HepG2 (cell line): ENCODE measurements around the gene NGDN. TPM values are rescaled to one million over a fixed set of nuclear protein-coding genes. Genes with fewer than 3 reads are reported as not detected.

Source experiments
- CCAR2 ChIP-seq: fragments of 200-400 bp; formaldehyde crosslinking; optimal IDR thresholded peaks from 2 replicates; pipeline ENCODE3; 2018; ENCODE audit warnings: low read depth, mild to moderate bottlenecking, low read length, moderate library complexity
- ELF4 ChIP-seq: sonication (generic); formaldehyde crosslinking; IDR thresholded peaks from 2 replicates; pipeline ENCODE4 v1.5.0; 2020; ENCODE audit warnings: missing genetic modification reagents, mild to moderate bottlenecking, moderate library complexity, borderline replicate concordance
- IKZF5 ChIP-seq: IDR thresholded peaks from 2 replicates; pipeline ENCODE4 v1.6.1; 2018; ENCODE audit warnings: missing genetic modification reagents, mild to moderate bottlenecking, missing compliant biosample characterization
- MYNN ChIP-seq: sonication (generic); formaldehyde crosslinking; IDR thresholded peaks from 2 replicates; pipeline ENCODE4 v1.4.0; 2020; ENCODE audit warnings: mild to moderate bottlenecking, low read depth, missing genetic modification reagents
- NFRKB ChIP-seq: fragments of 450-650 bp; IDR thresholded peaks from 2 replicates; pipeline ENCODE4 v1.6.1; 2017
- ZNF142 ChIP-seq: sonication (generic); formaldehyde crosslinking; IDR thresholded peaks from 2 replicates; pipeline ENCODE4 v1.4.0; 2020; ENCODE audit warnings: missing genetic modification reagents
- ZNF883 ChIP-seq: sonication (generic); formaldehyde crosslinking; IDR thresholded peaks from 2 replicates; pipeline ENCODE4 v1.5.1; 2020; ENCODE audit warnings: mild to moderate bottlenecking, missing genetic modification reagents; ENCODE audit errors: not compliant biosample characterization
- polyA plus RNA-seq, 8 experiments: library from polyadenylated mRNA; depleted of rRNA in 3 of 8; stranded (reverse) in 7 of 8; unstranded in 1 of 8; fragments of >200 nt; fragmentation: Illumina TruSeq in 4 of 8; extraction: Trizol in 4 of 8; gene quantifications; 2 replicates each; pipeline versions ENCODE4 v1.2.1 to v1.2.3, GENCODE V29; 2011 to 2016; ENCODE audit warnings: low read depth in 4 of 8, missing spikeins in 1 of 8, mixed read lengths in 1 of 8; ENCODE audit not compliant: insufficient read depth in 1 of 8
- total RNA-seq, 5 experiments: library from RNA; depleted of rRNA; stranded (reverse); fragments of >200 nt; fragmentation: Illumina TruSeq; extraction: Trizol; gene quantifications; 2 replicates each; pipeline ENCODE4 v1.2.3, GENCODE V29; 2016; ENCODE audit warnings: low read depth in 1 of 5
- TF ChIP-seq, protein P1 (sequence below), 2 experiments: sonication (generic) in 1 of 2; formaldehyde crosslinking in 1 of 2; IDR thresholded peaks; 2 replicates each; pipeline versions ENCODE4 v1.4.0 to v1.6.1; 2018 to 2020; ENCODE audit warnings: missing genetic modification reagents in 2 of 2, borderline replicate concordance in 1 of 2, low read depth in 1 of 2, mild to moderate bottlenecking in 1 of 2, missing biosample characterization in 1 of 2

NGDN gene
- total and polyA plus RNA-seq, 2 of the 13 experiments (the other 11 are each of a cell fraction or from before 2014, with no cell fraction given): 154 to 216 TPM

DNA sequence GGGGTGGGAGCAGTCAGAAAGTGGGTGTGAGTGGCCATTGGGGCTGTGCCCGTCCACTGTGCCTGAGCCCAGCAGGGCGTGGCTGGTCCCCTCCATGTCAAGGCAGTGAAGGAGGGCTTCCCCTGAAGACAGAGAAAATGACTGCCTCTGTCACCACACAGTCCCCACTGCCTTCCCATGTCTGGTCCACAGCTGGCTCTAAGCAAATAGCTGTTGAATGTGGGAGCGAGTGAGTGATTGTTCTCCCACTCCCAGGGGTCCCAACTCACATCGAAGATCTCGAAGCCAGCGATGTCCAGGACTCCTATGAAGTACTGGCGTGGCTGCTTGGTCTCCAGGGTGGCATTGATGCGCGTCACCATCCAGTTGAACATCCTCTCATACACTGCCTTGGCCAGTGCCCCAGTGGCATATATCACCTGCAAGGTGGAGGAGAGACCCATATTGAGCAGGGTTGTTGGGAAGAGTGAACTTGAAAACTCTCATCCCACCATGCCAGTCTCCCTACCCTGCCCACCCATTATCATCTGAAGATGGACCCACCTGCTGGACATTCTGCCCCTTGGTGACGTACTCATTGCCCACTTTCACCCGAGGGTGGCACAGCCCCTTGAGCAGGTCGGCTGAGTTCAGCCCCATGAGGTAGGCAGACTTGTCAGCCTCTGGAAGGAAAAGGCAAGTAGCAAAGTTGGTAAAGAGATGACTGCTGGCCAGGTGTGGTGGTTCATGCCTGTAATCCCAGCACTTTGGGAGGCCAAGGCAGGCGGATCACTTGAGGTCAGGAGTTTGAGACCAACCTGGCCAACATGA lies 40.6 kb upstream of the NGDN start (continued):
- TF ChIP-seq NFRKB (no peak), ELF4 (CRISPR knock-in tag) (no peak), MYNN (CRISPR knock-in tag) (no peak), ZNF142 (CRISPR knock-in tag) (no peak), CCAR2 (no peak), IKZF5 (CRISPR knock-in tag) (no peak), ZNF883 (CRISPR knock-in tag) (no peak)
- TF ChIP-seq, protein P1, sequence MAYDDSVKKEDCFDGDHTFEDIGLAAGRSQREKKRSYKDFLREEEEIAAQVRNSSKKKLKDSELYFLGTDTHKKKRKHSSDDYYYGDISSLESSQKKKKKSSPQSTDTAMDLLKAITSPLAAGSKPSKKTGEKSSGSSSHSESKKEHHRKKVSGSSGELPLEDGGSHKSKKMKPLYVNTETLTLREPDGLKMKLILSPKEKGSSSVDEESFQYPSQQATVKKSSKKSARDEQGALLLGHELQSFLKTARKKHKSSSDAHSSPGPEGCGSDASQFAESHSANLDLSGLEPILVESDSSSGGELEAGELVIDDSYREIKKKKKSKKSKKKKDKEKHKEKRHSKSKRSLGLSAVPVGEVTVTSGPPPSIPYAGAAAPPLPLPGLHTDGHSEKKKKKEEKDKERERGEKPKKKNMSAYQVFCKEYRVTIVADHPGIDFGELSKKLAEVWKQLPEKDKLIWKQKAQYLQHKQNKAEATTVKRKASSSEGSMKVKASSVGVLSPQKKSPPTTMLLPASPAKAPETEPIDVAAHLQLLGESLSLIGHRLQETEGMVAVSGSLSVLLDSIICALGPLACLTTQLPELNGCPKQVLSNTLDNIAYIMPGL (CRISPR knock-in tag; IDR thresholded peaks at IDR 0.05; ENCODE audit: borderline replicate concordance in 1 of 2, low read depth in 1 of 2): no peak
